Measurements from ENCODE around the gene HNRNPA3. TPM values are rescaled to one million over a fixed set of nuclear protein-coding genes. Genes with fewer than 3 reads are reported as not detected.
"Not testable (repeated sequence)": the region's sequence is repeated elsewhere in the genome, so short reads cannot be mapped to it uniquely, and the experiment has no call there.

The HNRNPA3 gene
- total and polyA plus RNA-seq, 2 experiments from 2014 or later: 15.0 to 51.0 TPM

DNA sequence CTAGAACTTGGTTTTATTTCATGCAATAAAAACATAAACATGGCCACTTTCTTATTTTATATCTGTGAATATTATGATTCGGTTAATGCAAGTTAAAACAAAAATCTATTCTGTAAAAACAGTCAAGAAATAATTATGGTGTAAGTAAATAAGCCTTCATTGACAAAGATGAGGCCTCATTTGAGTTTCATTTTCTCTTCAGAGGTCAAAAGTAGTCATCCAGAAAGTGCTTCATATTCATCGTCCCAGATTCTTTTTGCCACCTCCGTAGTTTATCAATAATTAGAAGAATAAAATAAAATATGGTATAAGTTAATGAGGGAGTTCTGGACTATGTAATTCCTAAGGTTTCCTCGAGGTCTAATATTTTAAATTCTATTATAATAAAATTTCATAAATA, 19.4 kb upstream of the HNRNPA3 start:
- Histone ChIP-seq H3K4me3 (no peak overlapping the region), H3K9me2 (ENCODE audit: insufficient read depth) (no peaks in the 10 kb centered on the region), H3K27me3 (replicated peaks; ENCODE audit: insufficient read depth) (no peaks in the 10 kb centered on the region), H3K9me3 (ENCODE audit: low read depth) (no peaks in the 10 kb centered on the region), H4K20me1 (ENCODE audit: insufficient read depth) (no peaks in the 10 kb centered on the region), H3F3A (ENCODE audit: insufficient read depth) (0 out of 2 replicates have a peak, but pooled peaks cover under 1% of the 10 kb centered on the region), H3K9ac (no peak overlapping the region), H3K36me3 (ENCODE audit: low read depth) (no peaks in the 10 kb centered on the region), H3K79me2 (ENCODE audit: insufficient read depth) (no peaks in the 10 kb centered on the region), H3K27ac (no peak overlapping the region), H3K4me2 (ENCODE audit: unreplicated experiment) (no peak overlapping the region), H2AFZ (no peak overlapping the region), H3K4me1 (ENCODE audit: insufficient read depth) (no peaks in the 10 kb centered on the region)
- DNase-seq: no peak
- in situ Hi-C loops (cut with MboI): no loop called here
- WGBS, 2 experiments (ENCODE audit: low coverage in 1 of 2, low lambda C conversion rate in 2 of 2, missing lambda C conversion rate in 2 of 2): 84 to 91% methylated on average over 4 of the region's 4 CpGs
- no peak for TF ChIP-seq EZH2phosphoT487 (IDR thresholded peaks at IDR 0.05; ENCODE audit: insufficient read depth, low read depth)
- TF ChIP-seq EZH2 (IDR thresholded peaks at IDR 0.05; ENCODE audit: insufficient read depth, poor library complexity, severe bottlenecking): no peak

GRCh38 chr2:177195194-177195593, 17.4 kb upstream of the HNRNPA3 start:
- TF ChIP-seq EZH2phosphoT487 (IDR thresholded peaks at IDR 0.05; ENCODE audit: insufficient read depth, low read depth): no peak
- no peak for TF ChIP-seq EZH2 (IDR thresholded peaks at IDR 0.05; ENCODE audit: insufficient read depth, poor library complexity, severe bottlenecking)
- no peak overlapping the region for H3K9ac ChIP-seq
- H4K20me1 ChIP-seq (ENCODE audit: insufficient read depth): no peaks in the 10 kb centered on the region
- no peaks in the 10 kb centered on the region for H3K4me1 ChIP-seq (ENCODE audit: insufficient read depth)
- H3K36me3 ChIP-seq (ENCODE audit: low read depth): no peaks in the 10 kb centered on the region
- whole genome bisulfite sequencing, 2 experiments (ENCODE audit: low coverage in 1 of 2, low lambda C conversion rate in 2 of 2, missing lambda C conversion rate in 2 of 2): 38 to 52% methylated on average over 1 of the region's 1 CpG
- no peaks in the 10 kb centered on the region for H3K79me2 ChIP-seq (ENCODE audit: insufficient read depth)
- in situ Hi-C loops (cut with MboI): no loop called here
- H2AFZ ChIP-seq: no peak overlapping the region
- no peaks in the 10 kb centered on the region for H3K27me3 ChIP-seq (replicated peaks; ENCODE audit: insufficient read depth)
- DNase-seq: no peak
- no peaks in the 10 kb centered on the region for H3F3A ChIP-seq (ENCODE audit: insufficient read depth)
- no peak overlapping the region for H3K4me3 ChIP-seq
- no peaks in the 10 kb centered on the region for H3K9me2 ChIP-seq (ENCODE audit: insufficient read depth)
- no peak overlapping the region for H3K27ac ChIP-seq
- H3K4me2 ChIP-seq (ENCODE audit: unreplicated experiment): no peak overlapping the region
- H3K9me3 ChIP-seq (ENCODE audit: low read depth): no peaks in the 10 kb centered on the region

DNA sequence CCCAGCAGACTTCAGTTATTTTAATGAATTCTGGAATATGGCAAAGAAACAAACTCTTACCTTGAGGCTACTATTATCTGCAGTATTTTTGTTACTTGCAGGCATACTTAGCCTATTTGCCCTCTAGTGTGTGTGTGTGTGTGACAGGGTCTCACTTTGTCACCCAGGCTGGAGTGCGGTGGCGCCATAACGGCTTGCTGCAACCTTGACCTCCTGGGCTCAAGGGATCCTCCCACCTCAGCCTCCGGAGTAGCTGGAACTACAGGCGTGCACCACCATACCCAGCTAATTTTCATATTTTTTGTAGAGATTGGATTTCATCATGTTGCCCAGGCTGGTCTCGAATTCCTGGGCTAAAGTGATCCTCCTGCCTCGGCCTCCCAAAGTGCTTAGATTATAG, 12.2 kb upstream of the HNRNPA3 start:
- H3K79me2 ChIP-seq (ENCODE audit: insufficient read depth); H2AFZ ChIP-seq; H3K27me3 ChIP-seq (replicated peaks; ENCODE audit: insufficient read depth); H3K4me2 ChIP-seq (ENCODE audit: unreplicated experiment); H3K27ac ChIP-seq; H3K9me3 ChIP-seq (ENCODE audit: low read depth); H3K36me3 ChIP-seq (ENCODE audit: low read depth); H3K9ac ChIP-seq; H3K4me3 ChIP-seq; in situ Hi-C loops (cut with MboI); H4K20me1 ChIP-seq (ENCODE audit: insufficient read depth); H3K4me1 ChIP-seq (ENCODE audit: insufficient read depth); DNase-seq; H3K9me2 ChIP-seq (ENCODE audit: insufficient read depth); H3F3A ChIP-seq (ENCODE audit: insufficient read depth): not testable (repeated sequence)
- WGBS, 2 experiments (ENCODE audit: low coverage in 1 of 2, low lambda C conversion rate in 2 of 2, missing lambda C conversion rate in 2 of 2): 93 to 94% methylated on average over 7 of the region's 7 CpGs

DNA sequence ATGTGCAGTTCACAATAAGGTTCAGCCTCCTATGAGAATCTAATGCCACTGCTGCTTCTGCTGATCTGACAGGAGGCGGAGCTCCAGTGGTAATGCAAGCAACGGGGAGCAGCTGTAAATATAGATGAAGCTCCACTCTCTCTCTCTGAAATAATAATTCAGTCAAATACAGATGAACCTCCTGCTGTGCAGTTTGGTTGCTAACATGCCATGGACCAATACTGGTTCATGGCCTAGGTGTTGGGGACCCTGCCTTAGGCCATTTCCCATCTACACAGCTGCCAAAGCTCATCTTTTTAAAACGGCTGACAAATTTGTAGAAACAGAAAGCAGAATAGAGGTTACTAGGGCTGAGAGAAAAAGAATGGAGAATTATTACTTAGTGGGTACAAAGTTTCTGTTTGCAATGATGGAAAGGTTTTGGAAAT, 10.7 kb upstream of the HNRNPA3 start:
- Histone ChIP-seq H3K4me2 (ENCODE audit: unreplicated experiment) (no peak overlapping the region), H3K27me3 (replicated peaks; ENCODE audit: insufficient read depth) (no peaks in the 10 kb centered on the region), H3K27ac (no peak overlapping the region), H3K9me3 (ENCODE audit: low read depth) (no peaks in the 10 kb centered on the region), H2AFZ (no peak overlapping the region), H4K20me1 (ENCODE audit: insufficient read depth) (no peaks in the 10 kb centered on the region), H3K4me3 (no peak overlapping the region), H3K9me2 (ENCODE audit: insufficient read depth) (no peaks in the 10 kb centered on the region), H3K79me2 (ENCODE audit: insufficient read depth) (no peaks in the 10 kb centered on the region), H3K4me1 (ENCODE audit: insufficient read depth) (no peaks in the 10 kb centered on the region), H3F3A (ENCODE audit: insufficient read depth) (no peaks in the 10 kb centered on the region), H3K9ac (no peak overlapping the region), H3K36me3 (ENCODE audit: low read depth) (no peaks in the 10 kb centered on the region)
- 51 to 60% methylated on average over 3 of the region's 3 CpGs for WGBS, 2 experiments (ENCODE audit: low coverage in 1 of 2, low lambda C conversion rate in 2 of 2, missing lambda C conversion rate in 2 of 2)
- TF ChIP-seq EZH2phosphoT487 (IDR thresholded peaks at IDR 0.05; ENCODE audit: insufficient read depth, low read depth): no peak
- TF ChIP-seq EZH2 (IDR thresholded peaks at IDR 0.05; ENCODE audit: insufficient read depth, poor library complexity, severe bottlenecking): no peak
- in situ Hi-C loops (cut with MboI): no loop called here
- no peak for DNase-seq

GRCh38 chr2:177204417-177204816, 8.2 kb upstream of the HNRNPA3 start:
- Histone ChIP-seq H3K79me2 (ENCODE audit: insufficient read depth) (no peaks in the 10 kb centered on the region), H3K27me3 (replicated peaks; ENCODE audit: insufficient read depth) (no peaks in the 10 kb centered on the region), H3K4me1 (ENCODE audit: insufficient read depth) (no peaks in the 10 kb centered on the region), H2AFZ (no peak overlapping the region), H3K27ac (no peak overlapping the region), H4K20me1 (ENCODE audit: insufficient read depth) (no peaks in the 10 kb centered on the region), H3K4me2 (ENCODE audit: unreplicated experiment) (no peak overlapping the region), H3K9me3 (ENCODE audit: low read depth) (no peaks in the 10 kb centered on the region), H3F3A (ENCODE audit: insufficient read depth) (no peaks in the 10 kb centered on the region), H3K4me3 (no peak overlapping the region), H3K36me3 (ENCODE audit: low read depth) (no peaks in the 10 kb centered on the region), H3K9ac (no peak overlapping the region), H3K9me2 (ENCODE audit: insufficient read depth) (no peaks in the 10 kb centered on the region)
- WGBS, 2 experiments (ENCODE audit: low coverage in 1 of 2, low lambda C conversion rate in 2 of 2, missing lambda C conversion rate in 2 of 2): 67 to 73% methylated on average over 3 of the region's 3 CpGs
- no peak for TF ChIP-seq EZH2phosphoT487 (IDR thresholded peaks at IDR 0.05; ENCODE audit: insufficient read depth, low read depth)
- TF ChIP-seq EZH2 (IDR thresholded peaks at IDR 0.05; ENCODE audit: insufficient read depth, poor library complexity, severe bottlenecking): no peak
- DNase-seq: no peak
- in situ Hi-C loops (cut with MboI): no loop called here

All from GM23248 (cell line).